ENCODE results near the gene KCNA5.

Gene KCNA5

GRCh38 chr12:5027046-5027821, 16.4 kb upstream of the KCNA5 start:
- DNase-seq (ENCODE audit: low read depth, low spot score), result no peak

- peak; percentile 67 for DNase-seq (ENCODE audit: low read depth, low spot score)
These were observed 13.6 kb upstream of the KCNA5 start for GRCh38 chr12:5030066-5030465.

DNA sequence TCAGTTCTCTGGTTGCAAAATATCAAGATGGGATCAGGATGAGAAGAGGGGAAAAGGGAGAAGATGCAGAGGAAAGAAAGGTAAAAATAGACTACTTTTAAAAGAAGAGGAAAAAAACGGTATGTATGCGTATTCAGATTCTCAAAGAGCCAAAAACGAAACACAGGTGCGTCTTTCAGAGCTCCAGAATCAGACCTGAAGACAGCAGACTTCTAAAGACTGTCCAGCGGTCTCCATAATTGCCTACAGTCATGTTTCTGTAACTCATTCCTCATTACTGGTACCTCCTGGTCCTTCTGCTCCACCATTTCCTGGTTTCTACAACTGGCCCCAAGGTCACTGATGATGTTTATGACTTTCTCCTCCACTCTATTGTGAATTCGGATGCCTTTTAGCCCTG, 12.4 kb upstream of the KCNA5 start:
- DNase-seq (ENCODE audit: low read depth, low spot score), result no peak

- DNase-seq (ENCODE audit: low read depth, low spot score), result no peak
These were observed 11.7 kb upstream of the KCNA5 start for GRCh38 chr12:5031958-5032357.

DNA sequence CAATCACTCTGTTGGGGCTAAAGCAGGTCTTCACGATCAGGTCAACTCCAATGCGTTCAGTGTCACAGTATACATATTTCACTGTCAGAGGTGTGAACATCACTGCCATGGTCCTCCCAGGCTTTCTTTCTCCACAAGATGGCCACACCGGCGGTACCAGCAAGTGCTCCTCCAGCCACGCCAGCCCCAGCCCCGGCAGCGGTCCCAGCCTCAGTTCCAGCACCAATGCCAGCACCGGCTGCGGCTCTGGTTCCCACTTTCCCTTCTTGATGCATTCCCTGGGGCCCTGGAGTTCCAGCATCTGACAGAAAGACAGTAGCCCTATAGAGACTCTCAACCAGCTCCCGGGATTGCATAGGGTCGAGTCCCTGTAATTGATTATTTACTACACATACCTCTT, 10.9 kb upstream of the KCNA5 start:
- DNase-seq (ENCODE audit: low read depth, low spot score), result no peak

DNA sequence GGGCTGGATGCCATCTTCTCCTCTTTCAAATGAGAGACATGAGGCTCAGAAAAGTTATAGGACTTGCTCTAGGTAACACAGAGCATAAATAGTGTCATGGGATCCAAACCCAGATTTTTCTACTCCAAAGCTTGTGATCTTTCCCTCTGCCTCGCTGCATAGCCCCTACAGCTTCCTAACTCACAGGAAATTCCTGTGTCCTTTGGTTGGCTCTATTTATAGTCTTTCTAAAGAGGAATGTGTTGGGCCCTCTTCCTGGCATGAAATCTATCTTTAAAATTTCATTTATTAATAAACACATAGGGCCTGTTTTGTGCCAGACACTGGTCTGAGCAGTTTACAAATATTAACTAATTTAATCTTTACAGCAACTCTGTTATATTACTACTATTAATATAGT, 9.8 kb upstream of the KCNA5 start:
- DNase-seq (ENCODE audit: low read depth, low spot score), result no peak

GRCh38 chr12:5034603-5035002, 9.1 kb upstream of the KCNA5 start:
- no peak for DNase-seq (ENCODE audit: low read depth, low spot score)

GRCh38 chr12:5035618-5036017, 8.1 kb upstream of the KCNA5 start:
- no peak for DNase-seq (ENCODE audit: low read depth, low spot score)

GRCh38 chr12:5036031-5036430, 7.6 kb upstream of the KCNA5 start:
- DNase-seq (ENCODE audit: low read depth, low spot score), result no peak

GRCh38 chr12:5037795-5038357, 5.8 kb upstream of the KCNA5 start:
- DNase-seq (ENCODE audit: low read depth, low spot score), result no peak

DNA sequence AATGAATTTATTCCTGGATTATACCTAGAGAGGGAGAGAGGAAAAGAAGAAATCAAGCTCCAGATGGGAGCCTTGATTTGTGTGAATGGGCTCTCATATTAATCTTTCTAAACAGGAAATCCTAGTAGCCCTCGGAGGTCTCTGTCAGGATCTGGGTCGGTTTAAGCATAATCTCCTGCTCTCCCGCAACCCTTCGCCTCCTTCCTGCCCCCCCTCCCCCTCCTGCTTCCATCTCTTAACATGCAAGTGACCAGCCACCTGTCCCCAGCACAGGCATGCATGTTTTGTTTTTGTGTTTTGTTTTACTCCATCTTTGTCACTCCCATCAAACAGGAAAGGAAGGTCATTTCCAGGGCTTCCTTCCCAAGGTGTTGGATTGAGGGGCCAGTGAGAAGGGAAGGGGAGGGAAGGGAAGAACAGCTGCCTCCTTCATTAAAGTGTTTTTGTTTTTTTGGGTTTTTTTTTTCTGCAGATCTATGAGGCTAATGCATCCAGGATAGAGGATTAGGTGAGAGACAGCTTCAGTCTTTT, 4.8 kb upstream of the KCNA5 start:
- no peak for DNase-seq (ENCODE audit: low read depth, low spot score)

- DNase-seq (ENCODE audit: low read depth, low spot score), result no peak
These were observed 3.9 kb upstream of the KCNA5 start for GRCh38 chr12:5039815-5040214.

DNA sequence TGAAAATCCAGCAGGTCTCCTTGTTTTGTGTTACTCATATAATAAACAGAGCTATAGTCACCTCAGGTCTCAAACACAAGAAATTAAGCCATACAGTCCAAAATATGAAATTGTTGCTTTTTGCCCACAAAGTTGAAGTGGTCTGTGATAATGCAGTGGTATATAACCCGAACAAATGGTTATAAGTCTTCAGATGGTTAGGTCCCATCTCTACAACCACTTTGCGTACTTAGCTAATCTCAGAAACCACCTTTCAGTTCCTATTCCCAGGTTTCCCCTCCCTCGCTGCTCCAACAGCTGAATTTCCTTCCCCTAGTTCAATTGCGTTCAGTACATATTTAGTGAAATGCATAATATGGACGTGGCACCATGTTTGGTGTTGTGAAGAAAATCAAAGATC, 3.3 kb upstream of the KCNA5 start:
- no peak for DNase-seq (ENCODE audit: low read depth, low spot score)

- DNase-seq (ENCODE audit: low read depth, low spot score), result no peak
These were observed 979 bp downstream of the KCNA5 start for GRCh38 chr12:5044420-5045295.

DNA sequence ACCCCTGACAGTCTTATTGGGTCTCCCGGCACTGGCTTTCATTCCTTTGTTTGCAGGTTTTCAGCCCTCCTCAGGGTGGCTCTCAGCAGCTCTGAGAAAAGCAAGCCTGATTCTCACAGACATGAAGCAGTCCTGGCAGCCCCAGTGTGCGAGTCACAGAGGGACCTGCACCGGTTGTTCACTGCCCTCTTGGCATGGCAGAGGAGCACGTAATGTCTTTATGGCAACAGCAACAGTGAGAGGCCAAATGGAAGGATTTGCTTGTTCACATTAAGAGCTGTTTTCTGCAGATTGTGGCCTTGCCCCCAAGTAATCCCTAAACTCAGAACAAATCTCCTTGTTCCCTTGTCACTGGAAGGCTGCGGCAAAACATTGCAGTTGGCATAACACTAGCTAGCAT, 3.4 kb downstream of the KCNA5 start:
- no peak for DNase-seq (ENCODE audit: low read depth, low spot score)

GRCh38 chr12:5047729-5048128, 4.0 kb downstream of the KCNA5 start:
- DNase-seq (ENCODE audit: low read depth, low spot score), result peak; percentile 40

DNA sequence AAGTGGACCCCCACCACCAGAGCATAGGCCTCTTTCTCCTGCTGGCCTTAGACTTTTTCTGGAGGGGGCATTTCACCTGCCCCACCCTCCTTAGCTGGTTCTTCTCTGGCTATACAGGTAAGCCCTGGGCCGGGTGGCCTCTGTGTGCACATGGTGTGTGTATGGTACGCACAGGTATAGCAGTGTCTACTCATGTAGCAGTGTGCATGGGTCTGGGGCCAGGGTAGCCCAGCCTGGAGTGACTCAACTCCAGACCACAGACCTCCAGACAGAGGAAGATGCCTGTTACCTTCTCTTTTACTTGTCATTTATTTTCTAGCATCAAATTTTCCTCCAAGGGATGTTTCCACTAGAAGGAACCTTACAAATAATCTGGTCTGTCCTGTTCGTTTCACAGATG, 6.9 kb downstream of the KCNA5 start:
- DNase-seq (ENCODE audit: low read depth, low spot score), result no peak

DNA sequence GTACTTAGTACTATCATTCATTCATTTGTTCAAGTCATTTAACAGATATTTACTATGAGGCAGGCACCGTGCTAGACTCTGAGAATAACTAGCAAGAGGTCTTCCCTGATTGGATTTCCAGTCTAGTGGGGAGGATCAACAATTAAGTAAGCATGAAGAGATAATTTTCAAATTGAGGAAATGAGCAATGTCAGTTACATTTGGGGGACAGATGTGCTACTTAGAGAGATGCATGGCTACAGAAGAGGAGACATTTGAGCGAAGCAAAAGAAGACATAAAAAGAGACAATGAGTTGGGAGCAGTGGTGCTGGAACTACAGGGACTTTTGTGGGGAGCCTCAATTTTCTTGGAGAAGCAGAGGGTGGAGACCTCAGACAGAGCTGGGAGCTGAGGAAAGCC, 7.7 kb downstream of the KCNA5 start:
- DNase-seq (ENCODE audit: low read depth, low spot score), result no peak

GRCh38 chr12:5051913-5052312, 8.2 kb downstream of the KCNA5 start:
- no peak for DNase-seq (ENCODE audit: low read depth, low spot score)

- DNase-seq (ENCODE audit: low read depth, low spot score), result no peak
These were observed 8.7 kb downstream of the KCNA5 start for GRCh38 chr12:5052348-5052747.

DNA sequence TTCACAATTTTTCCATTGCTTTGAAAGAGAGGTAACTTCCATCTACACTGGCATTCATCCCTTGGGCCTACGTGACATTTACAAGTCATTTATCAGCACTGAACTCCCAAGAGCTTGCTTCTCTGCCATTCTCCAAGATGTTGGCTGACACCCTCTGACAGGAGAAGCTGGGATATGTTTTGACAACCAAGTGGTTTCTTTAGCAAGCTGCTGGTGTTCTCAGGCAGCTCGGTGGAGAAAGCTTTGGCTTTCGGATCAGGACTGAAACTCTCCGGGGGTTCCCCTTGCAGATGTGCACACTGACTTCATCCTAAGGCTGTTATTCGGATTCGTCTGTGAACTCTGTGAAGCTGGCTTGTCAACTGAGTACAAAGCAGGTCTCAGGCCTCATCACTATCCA, 15.7 kb downstream of the KCNA5 start:
- no peak for DNase-seq (ENCODE audit: low read depth, low spot score)

DNA sequence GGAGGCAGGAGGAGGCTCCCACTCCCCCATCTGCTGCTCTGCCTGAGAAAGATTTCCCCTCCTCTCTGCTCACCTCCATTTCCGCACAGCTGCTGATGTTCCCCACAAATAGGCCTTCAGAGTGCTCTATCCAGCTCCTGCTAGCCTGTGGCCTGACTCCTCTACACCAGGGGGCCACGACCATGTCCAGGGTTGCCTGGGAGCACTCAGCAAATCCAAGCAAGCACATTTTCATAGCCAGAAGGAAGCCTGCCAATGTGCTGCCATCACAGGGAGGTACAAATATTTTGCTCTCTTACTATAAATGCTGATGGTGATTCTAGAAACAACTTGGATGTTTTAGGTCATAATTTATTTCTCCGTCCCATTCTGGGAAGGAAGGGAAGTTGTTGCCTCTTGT, 17.3 kb downstream of the KCNA5 start:
- DNase-seq (ENCODE audit: low read depth, low spot score), result no peak
